Hair follicle dermal papilla cell (primary cell): ENCODE results near the gene HEXIM2. TPM values are rescaled to one million over a fixed set of nuclear protein-coding genes. Genes with fewer than 3 reads are reported as not detected.

Experiments
- small RNA-seq: library from RNA; depleted of rRNA; stranded (forward); fragments of <200 nt; gene quantifications from one replicate; pipeline ENCODE3, GENCODE V24; 2012
- total RNA-seq: library from RNA; depleted of rRNA; stranded (reverse); fragments of >200 nt; gene quantifications from 2 replicates; pipeline ENCODE4 v1.2.3, GENCODE V29; 2012

Gene HEXIM2
- 6.0 and 7.3 TPM in 2 replicates for total RNA-seq

GRCh38 chr17:45161288-45162024 lies at the start of gene HEXIM2:
Gene HEXIM2 (plus strand): TSS chr17:45161875. CDS start chr17:45162794, 919 bp downstream.

GRCh38 chr17:45132320-45132571 lies 29.4 kb upstream of the HEXIM2 start, which contains the start of gene PLCD3:
Gene PLCD3 (minus strand): TSS chr17:45132515. CDS start chr17:45132410, 105 bp downstream.

GRCh38 chr17:45135192-45135977 lies 26.3 kb upstream of the HEXIM2 start, which contains the start of gene ACBD4:
Gene ACBD4 (plus strand): TSS chr17:45135687. CDS start chr17:45136145, 458 bp downstream.

GRCh38 chr17:45148183-45149036 lies 13.3 kb upstream of the HEXIM2 start, which contains the start of gene HEXIM1:
Gene HEXIM1 (plus strand): TSS chr17:45148475. CDS start chr17:45149191, 716 bp downstream.

Small RNA genes lying within 50 kb of the gene (small RNA-seq; reads per million reads assigned to genes)
- not detected for gene MIR6784

Other genes starting within 250 kb of the HEXIM2 start
- 1.2 and 2.1 TPM in 2 replicates for gene GFAP, start 246.4 kb upstream of the HEXIM2 start, total RNA-seq
- gene KIF18B, start 214.1 kb upstream of the HEXIM2 start, total RNA-seq, result 0.49 and 0.81 TPM in 2 replicates
- gene C1QL1, start 193.6 kb upstream of the HEXIM2 start, total RNA-seq, result 0.49 and 0.65 TPM in 2 replicates
- gene DCAKD, start 110.2 kb upstream of the HEXIM2 start, total RNA-seq, result 52.4 and 56.2 TPM in 2 replicates
- 82.4 and 90.6 TPM in 2 replicates for gene NMT1, start 100.6 kb upstream of the HEXIM2 start, total RNA-seq
- 29.4 and 97.3 TPM in 2 replicates for gene PLCD3, start 29.4 kb upstream of the HEXIM2 start, total RNA-seq
- 9.1 and 9.9 TPM in 2 replicates for gene ACBD4, start 26.2 kb upstream of the HEXIM2 start, total RNA-seq
- 16.9 and 17.6 TPM in 2 replicates for gene HEXIM1, start 13.4 kb upstream of the HEXIM2 start, total RNA-seq
- gene FMNL1, start 60.0 kb downstream of the HEXIM2 start, total RNA-seq, result 14.8 and 22.0 TPM in 2 replicates
- not detected in 2 replicates for gene SPATA32, start 100.2 kb downstream of the HEXIM2 start, total RNA-seq
- gene MAP3K14, start 155.1 kb downstream of the HEXIM2 start, total RNA-seq, result 10.8 and 11.0 TPM in 2 replicates